ENCODE data around the gene KRTAP9-6. TPM values are rescaled to one million over a fixed set of nuclear protein-coding genes. Genes with fewer than 3 reads are reported as not detected.
"Not testable (repeated sequence)": the region's sequence is repeated elsewhere in the genome, so short reads cannot be mapped to it uniquely, and the experiment has no call there.

KRTAP9-6 gene
- total RNA-seq, 2 experiments from 2014 or later: not detected

GRCh38 chr17:41249637-41250240 is 15.4 kb upstream of the KRTAP9-6 start, which contains the start of gene KRTAP9-4:
TSS of gene KRTAP9-4 (plus strand) at chr17:41249687. CDS start at chr17:41249721, 34 bp downstream.
- ATAC-seq; H3K4me1 Mint-ChIP-seq (ENCODE audit: low read depth); DNase-seq; H3K4me3 Mint-ChIP-seq; H3K27ac Mint-ChIP-seq; POLR2A ChIA-PET; H3K36me3 Mint-ChIP-seq (ENCODE audit: low read depth); H3K9me3 Mint-ChIP-seq (ENCODE audit: insufficient read depth): not testable (repeated sequence)
- CTCF ChIA-PET: interaction anchor here (1.5 kb wide), 1 partner anchor 446 kb away, joined by 3 read pairs; no protein-coding TSS in a partner anchor
- H3K27me3 Mint-ChIP-seq (ENCODE audit: low read depth): peaks cover 14% of the 10 kb centered on the region

- Mint-ChIP-seq H3K9me3 (ENCODE audit: insufficient read depth) (no peaks in the 10 kb centered on the region), H3K27me3 (ENCODE audit: low read depth) (peaks cover 14% of the 10 kb centered on the region), H3K27ac (no peak overlapping the region), H3K36me3 (ENCODE audit: low read depth) (no peaks in the 10 kb centered on the region), H3K4me1 (ENCODE audit: low read depth) (no peaks in the 10 kb centered on the region), H3K4me3 (no peak overlapping the region)
- CTCF ChIA-PET: interaction anchor here (1.4 to 1.5 kb wide), 2 partner anchors 71 to 448 kb away, joined by 3 read pairs; no protein-coding TSS in a partner anchor
- ATAC-seq (no peak), DNase-seq (no peak)
- POLR2A ChIA-PET: no interaction called here
These were observed 13.9 kb upstream of the KRTAP9-6 start for GRCh38 chr17:41251261-41251660.

GRCh38 chr17:41254861-41255260 is 10.3 kb upstream of the KRTAP9-6 start:
- no peak for ATAC-seq
- H3K4me1 Mint-ChIP-seq (ENCODE audit: low read depth): no peaks in the 10 kb centered on the region
- H3K27ac Mint-ChIP-seq: no peak overlapping the region
- H3K36me3 Mint-ChIP-seq (ENCODE audit: low read depth): no peaks in the 10 kb centered on the region
- H3K4me3 Mint-ChIP-seq: no peak overlapping the region
- ChIA-PET POLR2A (no interaction called here), CTCF (no interaction called here)
- no peaks in the 10 kb centered on the region for H3K9me3 Mint-ChIP-seq (ENCODE audit: insufficient read depth)
- DNase-seq: no peak
- H3K27me3 Mint-ChIP-seq (ENCODE audit: low read depth): peaks cover 30% of the 10 kb centered on the region

- DNase-seq; H3K36me3 Mint-ChIP-seq (ENCODE audit: low read depth); ATAC-seq; H3K9me3 Mint-ChIP-seq (ENCODE audit: insufficient read depth); H3K4me1 Mint-ChIP-seq (ENCODE audit: low read depth); H3K27ac Mint-ChIP-seq; CTCF ChIA-PET; H3K4me3 Mint-ChIP-seq; POLR2A ChIA-PET: not testable (repeated sequence)
- H3K27me3 Mint-ChIP-seq (ENCODE audit: low read depth): peaks cover 27% of the 10 kb centered on the region
These were observed 9.5 kb upstream of the KRTAP9-6 start, which contains the start of gene KRTAP9-9 for GRCh38 chr17:41255381-41256290. TSS of gene KRTAP9-9 (plus strand) at chr17:41255384.

GRCh38 chr17:41256291-41256685 is 8.9 kb upstream of the KRTAP9-6 start:
- no peaks in the 10 kb centered on the region for H3K36me3 Mint-ChIP-seq (ENCODE audit: low read depth)
- no peak for DNase-seq
- H3K4me3 Mint-ChIP-seq: no peak overlapping the region
- CTCF ChIA-PET: no interaction called here
- POLR2A ChIA-PET: no interaction called here
- no peak for ATAC-seq
- H3K27ac Mint-ChIP-seq: no peak overlapping the region
- H3K4me1 Mint-ChIP-seq (ENCODE audit: low read depth): no peaks in the 10 kb centered on the region
- H3K9me3 Mint-ChIP-seq (ENCODE audit: insufficient read depth): no peaks in the 10 kb centered on the region
- peaks cover 32% of the 10 kb centered on the region for H3K27me3 Mint-ChIP-seq (ENCODE audit: low read depth)

- CTCF ChIA-PET: no interaction called here
These were observed 6.8 kb upstream of the KRTAP9-6 start for GRCh38 chr17:41258406-41258805.

GRCh38 chr17:41263212-41263611 is 2.0 kb upstream of the KRTAP9-6 start:
- no peak for DNase-seq
- ChIA-PET CTCF (interaction anchor here (1.3 kb wide), 1 partner anchor 13 kb away, joined by 4 read pairs; no protein-coding TSS in a partner anchor), POLR2A (no interaction called here)
- H3K36me3 Mint-ChIP-seq (ENCODE audit: low read depth): no peaks in the 10 kb centered on the region
- H3K27ac Mint-ChIP-seq: no peak overlapping the region
- no peaks in the 10 kb centered on the region for H3K4me1 Mint-ChIP-seq (ENCODE audit: low read depth)
- ATAC-seq: no peak
- H3K4me3 Mint-ChIP-seq: no peak overlapping the region
- no peaks in the 10 kb centered on the region for H3K9me3 Mint-ChIP-seq (ENCODE audit: insufficient read depth)
- H3K27me3 Mint-ChIP-seq (ENCODE audit: low read depth): peaks cover 24% of the 10 kb centered on the region

More at GRCh38 chr17:41258406-41258805, 6.8 kb upstream of the KRTAP9-6 start:
- Mint-ChIP-seq H3K4me3 (no peak overlapping the region), H3K36me3 (ENCODE audit: low read depth) (no peaks in the 10 kb centered on the region), H3K4me1 (ENCODE audit: low read depth) (no peaks in the 10 kb centered on the region), H3K27me3 (ENCODE audit: low read depth) (peaks cover 32% of the 10 kb centered on the region), H3K9me3 (ENCODE audit: insufficient read depth) (no peaks in the 10 kb centered on the region), H3K27ac (no peak overlapping the region)
- ATAC-seq: no peak
- DNase-seq: no peak
- POLR2A ChIA-PET: no interaction called here

GRCh38 chr17:41264599-41264998 is 579 bp upstream of the KRTAP9-6 start:
- POLR2A ChIA-PET: no interaction called here
- no peak overlapping the region for H3K4me3 Mint-ChIP-seq
- no peak for ATAC-seq

GRCh38 chr17:41267711-41268110 is 2.5 kb downstream of the KRTAP9-6 start:
- no peak for ATAC-seq

More at GRCh38 chr17:41264599-41264998, 579 bp upstream of the KRTAP9-6 start:
- H3K4me1 Mint-ChIP-seq (ENCODE audit: low read depth): no peaks in the 10 kb centered on the region
- no peaks in the 10 kb centered on the region for H3K9me3 Mint-ChIP-seq (ENCODE audit: insufficient read depth)
- peaks cover 18% of the 10 kb centered on the region for H3K27me3 Mint-ChIP-seq (ENCODE audit: low read depth)
- H3K36me3 Mint-ChIP-seq (ENCODE audit: low read depth): no peaks in the 10 kb centered on the region
- no peak overlapping the region for H3K27ac Mint-ChIP-seq
- CTCF ChIA-PET: no interaction called here
- DNase-seq: no peak

GRCh38 chr17:41271323-41271722 is 6.1 kb downstream of the KRTAP9-6 start:
- H3K36me3 Mint-ChIP-seq (ENCODE audit: low read depth); H3K4me1 Mint-ChIP-seq (ENCODE audit: low read depth); POLR2A ChIA-PET; H3K27me3 Mint-ChIP-seq (ENCODE audit: low read depth); ATAC-seq; H3K27ac Mint-ChIP-seq; DNase-seq; CTCF ChIA-PET; H3K9me3 Mint-ChIP-seq (ENCODE audit: insufficient read depth); H3K4me3 Mint-ChIP-seq: not testable (repeated sequence)

More at GRCh38 chr17:41267711-41268110, 2.5 kb downstream of the KRTAP9-6 start:
- H3K27ac Mint-ChIP-seq: no peak overlapping the region
- H3K36me3 Mint-ChIP-seq (ENCODE audit: low read depth): no peaks in the 10 kb centered on the region
- ChIA-PET POLR2A (no interaction called here), CTCF (no interaction called here)
- no peak for DNase-seq
- H3K4me3 Mint-ChIP-seq: no peak overlapping the region
- no peaks in the 10 kb centered on the region for H3K4me1 Mint-ChIP-seq (ENCODE audit: low read depth)
- H3K9me3 Mint-ChIP-seq (ENCODE audit: insufficient read depth): no peaks in the 10 kb centered on the region
- peaks cover 3% of the 10 kb centered on the region for H3K27me3 Mint-ChIP-seq (ENCODE audit: low read depth)

- Mint-ChIP-seq H3K36me3 (ENCODE audit: low read depth) (no peaks in the 10 kb centered on the region), H3K4me1 (ENCODE audit: low read depth) (no peaks in the 10 kb centered on the region), H3K27me3 (ENCODE audit: low read depth) (peaks cover 5% of the 10 kb centered on the region), H3K9me3 (ENCODE audit: insufficient read depth) (no peaks in the 10 kb centered on the region), H3K27ac (no peak overlapping the region), H3K4me3 (no peak overlapping the region)
- DNase-seq (no peak), ATAC-seq (no peak)
- POLR2A ChIA-PET: no interaction called here
- CTCF ChIA-PET: no interaction called here
These were observed 6.7 kb downstream of the KRTAP9-6 start for GRCh38 chr17:41271858-41272257.

- H3K4me3 Mint-ChIP-seq; POLR2A ChIA-PET; DNase-seq; H3K9me3 Mint-ChIP-seq (ENCODE audit: insufficient read depth); H3K36me3 Mint-ChIP-seq (ENCODE audit: low read depth); ATAC-seq; H3K4me1 Mint-ChIP-seq (ENCODE audit: low read depth); H3K27me3 Mint-ChIP-seq (ENCODE audit: low read depth); H3K27ac Mint-ChIP-seq: not testable (repeated sequence)
- CTCF ChIA-PET: interaction anchor here (0.9 kb wide), 1 partner anchor 12 kb away, joined by 4 read pairs; no protein-coding TSS in a partner anchor
These were observed 10.5 kb downstream of the KRTAP9-6 start, which contains the start of gene KRTAP9-7 for GRCh38 chr17:41275648-41276190. TSS of gene KRTAP9-7 (plus strand) at chr17:41275698. CDS start at chr17:41275698, 0 bp downstream.

Measured in activated CD8-positive, alpha-beta T cell treated with anti-CD3 and anti-CD28 coated beads, Interleukin-2, amount 10 ng/mL, durations not matched to agents 7 days and 5 days (primary cell).